Trophoblast cell (in vitro differentiated cells and primary cell): Measurements from ENCODE around the gene P2RX6.
"Not testable (repeated sequence)": the region's sequence is repeated elsewhere in the genome, so short reads cannot be mapped to it uniquely, and the experiment has no call there.

Experiments
- DNase-seq, 2 donors: peaks; one replicate each; pipeline ENCODE4 v3.0.0-alpha.2; 2016
- H2AFZ ChIP-seq: 2 replicates; pipeline ENCODE4 v1.6.1; 2013; ENCODE audit warnings: low read length, moderate library complexity, mild to moderate bottlenecking; ENCODE audit not compliant: insufficient read depth, poor library complexity
- H2AK5ac ChIP-seq: 2 replicates; pipeline ENCODE4 v1.6.1; 2013; ENCODE audit warnings: mild to moderate bottlenecking, low read length
- H2BK120ac ChIP-seq: 2 replicates; pipeline ENCODE4 v1.6.1; 2013; ENCODE audit warnings: low read length, mild to moderate bottlenecking, moderate library complexity; ENCODE audit not compliant: insufficient read depth, poor library complexity
- H2BK12ac ChIP-seq: 2 replicates; pipeline ENCODE4 v1.6.1; 2013; ENCODE audit warnings: mild to moderate bottlenecking, low read length, moderate library complexity
- H2BK5ac ChIP-seq: 2 replicates; pipeline ENCODE4 v1.6.1; 2013; ENCODE audit warnings: low read length, low read depth, moderate library complexity, mild to moderate bottlenecking; ENCODE audit not compliant: poor library complexity
- H3K14ac ChIP-seq: 2 replicates; pipeline ENCODE4 v1.6.1; 2013; ENCODE audit warnings: mild to moderate bottlenecking, low read length
- H3K18ac ChIP-seq: 2 replicates; pipeline ENCODE4 v1.6.1; 2013; ENCODE audit warnings: mild to moderate bottlenecking, low read length
- H3K23ac ChIP-seq: 2 replicates; pipeline ENCODE4 v1.6.1; 2013; ENCODE audit warnings: low read length
- H3K27ac ChIP-seq: 2 replicates; pipeline ENCODE4 v1.5.1; 2013; ENCODE audit warnings: low read depth, mild to moderate bottlenecking, inconsistent platforms, low read length, moderate library complexity
- H3K27me3 ChIP-seq: 2 replicates; pipeline ENCODE4 v1.6.1; 2013; ENCODE audit warnings: inconsistent platforms, mild to moderate bottlenecking, low read length, moderate library complexity; ENCODE audit not compliant: insufficient read depth
- H3K36me3 ChIP-seq, 2 experiments: 1 replicate in 1 of 2; 2 replicates in 1 of 2; pipeline ENCODE4 v1.6.1; 2013; ENCODE audit warnings: low read length in 2 of 2, mild to moderate bottlenecking in 2 of 2, moderate library complexity in 1 of 2; ENCODE audit not compliant: insufficient read depth in 2 of 2, control insufficient read depth in 1 of 2
- H3K4ac ChIP-seq: 2 replicates; pipeline ENCODE4 v1.6.1; 2013; ENCODE audit warnings: low read depth, mild to moderate bottlenecking, low read length, moderate library complexity
- H3K4me1 ChIP-seq, 2 experiments: 1 replicate in 1 of 2; 2 replicates in 1 of 2; pipeline ENCODE4 v1.6.1; 2013; ENCODE audit warnings: low read length in 2 of 2, mild to moderate bottlenecking in 2 of 2, moderate library complexity in 1 of 2; ENCODE audit not compliant: insufficient read depth in 2 of 2, control insufficient read depth in 1 of 2
- H3K4me2 ChIP-seq: 2 replicates; pipeline ENCODE4 v1.6.1; 2013; ENCODE audit warnings: inconsistent platforms, mild to moderate bottlenecking, low read length, moderate library complexity
- H3K4me3 ChIP-seq: 2 replicates; pipeline ENCODE4 v1.5.1; 2013; ENCODE audit warnings: mild to moderate bottlenecking, low read depth, low read length, inconsistent platforms
- H3K79me1 ChIP-seq: one replicate; pipeline ENCODE4 v1.6.1; 2013; ENCODE audit warnings: low read length
- H3K79me2 ChIP-seq: 2 replicates; pipeline ENCODE4 v1.6.1; 2013; ENCODE audit warnings: low read length, mild to moderate bottlenecking; ENCODE audit not compliant: control insufficient read depth, insufficient read depth, poor library complexity
- H3K9ac ChIP-seq: 2 replicates; pipeline ENCODE4 v1.6.1; 2013; ENCODE audit warnings: mild to moderate bottlenecking, low read length
- H3K9me3 ChIP-seq: 2 replicates; pipeline ENCODE4 v1.6.1; 2013; ENCODE audit warnings: low read depth, mild to moderate bottlenecking, control low read depth, inconsistent platforms, low read length; ENCODE audit not compliant: insufficient read depth
- H4K12ac ChIP-seq: 2 replicates; pipeline ENCODE4 v1.6.1; 2013; ENCODE audit warnings: low read depth, mild to moderate bottlenecking, low read length, moderate library complexity
- H4K8ac ChIP-seq: 2 replicates; pipeline ENCODE4 v1.6.1; 2013; ENCODE audit warnings: low read depth, mild to moderate bottlenecking, low read length, moderate library complexity
- H4K91ac ChIP-seq: one replicate; pipeline ENCODE4 v1.6.1; 2013; ENCODE audit warnings: low read depth, mild to moderate bottlenecking, low read length, moderate library complexity
- whole genome bisulfite sequencing: extraction: QIAGEN DNeasy Blood & Tissue Kit; methylation state at CpG from one replicate; pipeline ENCODE4 v1.1.7; 2013; ENCODE audit warnings: missing lambda C conversion rate; ENCODE audit not compliant: insufficient read length, insufficient coverage; ENCODE audit errors: extremely low coverage; 5-methylcytosine and 5-hydroxymethylcytosine counted together

The P2RX6 gene

DNA sequence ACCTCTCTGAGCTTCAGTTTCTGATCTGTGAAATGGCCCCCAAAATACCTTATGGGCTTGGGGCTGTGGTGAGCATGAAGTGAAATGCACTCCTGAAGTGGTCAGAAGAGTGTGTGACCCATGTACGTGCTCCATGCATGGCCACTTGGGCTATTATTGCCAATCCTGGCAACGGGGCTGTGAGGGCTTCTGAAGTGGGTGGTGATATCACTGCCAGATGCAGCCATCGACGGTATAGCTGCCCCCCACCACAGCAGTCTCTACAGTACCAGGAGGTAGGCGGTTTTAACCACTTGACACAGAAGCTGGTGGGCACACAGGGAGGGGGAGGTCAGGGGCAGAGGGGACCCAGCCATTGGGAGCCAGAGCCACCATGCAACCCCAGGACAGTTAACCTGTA lies 33.5 kb downstream of the P2RX6 start:
- not testable (repeated sequence) for H2BK5ac ChIP-seq, H4K91ac ChIP-seq, H2AFZ ChIP-seq, H3K18ac ChIP-seq, H3K9ac ChIP-seq, H4K8ac ChIP-seq, H3K9me3 ChIP-seq, DNase-seq, H3K27me3 ChIP-seq, H4K12ac ChIP-seq, H3K23ac ChIP-seq, H3K79me2 ChIP-seq, H2BK12ac ChIP-seq, H3K4ac ChIP-seq, H3K79me1 ChIP-seq, H3K4me3 ChIP-seq, H3K4me2 ChIP-seq, H2AK5ac ChIP-seq, H3K14ac ChIP-seq, H2BK120ac ChIP-seq, H3K36me3 ChIP-seq, H3K27ac ChIP-seq
- WGBS, result no CpG with 5 or more reads among the region's 5 CpGs
- H3K4me1 ChIP-seq, result peaks cover 9 to 13% of the 10 kb centered on the region in 2 experiments

DNA sequence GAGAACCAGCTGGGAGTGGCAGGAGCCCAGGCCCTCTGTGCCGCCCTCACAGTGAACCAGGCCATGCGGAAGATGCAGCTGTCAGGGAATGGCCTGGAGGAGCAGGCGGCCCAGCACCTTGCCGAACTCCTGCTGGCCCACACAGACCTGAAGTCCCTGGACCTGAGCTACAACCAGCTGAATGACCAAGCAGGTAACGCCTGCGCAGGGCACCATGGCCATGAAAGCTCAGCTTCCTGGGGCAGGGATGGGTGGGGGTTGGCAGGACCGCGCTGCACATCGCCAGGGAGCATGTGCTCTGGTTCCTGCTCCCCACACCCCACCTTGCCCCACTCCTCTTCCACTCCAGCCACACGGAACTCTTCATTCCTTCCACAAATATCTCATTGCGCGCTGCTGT lies 34.0 kb downstream of the P2RX6 start:
- H4K8ac ChIP-seq, H2AFZ ChIP-seq, H2BK120ac ChIP-seq, H3K79me2 ChIP-seq, H4K91ac ChIP-seq, H3K14ac ChIP-seq, H2AK5ac ChIP-seq, H4K12ac ChIP-seq, H3K27me3 ChIP-seq, DNase-seq, H3K23ac ChIP-seq, H3K4me3 ChIP-seq, H3K9me3 ChIP-seq, H3K9ac ChIP-seq, H3K4me2 ChIP-seq, H2BK12ac ChIP-seq, H3K27ac ChIP-seq, H3K18ac ChIP-seq, H3K36me3 ChIP-seq, H2BK5ac ChIP-seq, H3K4ac ChIP-seq, H3K79me1 ChIP-seq: not testable (repeated sequence)
- peaks cover 9 to 13% of the 10 kb centered on the region in 2 experiments for H3K4me1 ChIP-seq
- no CpG with 5 or more reads among the region's 12 CpGs for WGBS

DNA sequence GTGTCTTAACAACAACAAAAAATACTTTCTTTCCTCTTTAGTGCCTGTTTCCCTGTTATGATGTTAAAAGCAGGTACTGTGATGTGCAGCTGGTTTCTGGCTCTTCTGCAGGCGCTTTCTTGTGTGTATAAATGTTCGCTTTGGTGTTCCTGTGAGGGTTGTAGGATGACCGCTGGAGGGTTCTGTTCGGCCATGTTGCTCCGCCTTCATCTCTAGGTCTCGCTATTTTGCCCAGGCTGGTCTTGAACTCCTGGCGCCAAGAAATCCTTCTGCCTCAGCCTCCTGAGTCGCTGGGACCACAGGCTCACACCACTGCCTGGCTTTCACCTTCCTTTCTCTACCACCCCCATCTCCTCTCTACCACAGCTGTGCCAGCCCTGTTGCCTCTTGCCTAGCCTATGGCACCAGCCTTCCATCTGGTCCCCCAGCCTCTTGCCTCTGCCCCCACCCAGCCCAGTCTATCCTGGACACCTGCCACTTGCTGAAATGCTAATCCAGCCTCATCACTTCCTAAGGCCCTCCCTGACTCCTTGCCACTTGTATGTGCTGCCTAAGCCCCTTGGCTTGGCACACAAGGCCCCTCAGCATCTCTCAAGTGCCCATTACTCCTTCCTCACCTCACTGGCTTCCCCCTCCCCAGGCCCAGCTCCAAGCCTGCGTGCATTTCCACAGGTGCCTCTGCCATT lies 36.3 kb downstream of the P2RX6 start:
- no peak overlapping the region for H4K8ac ChIP-seq
- H3K23ac ChIP-seq, result no peak overlapping the region
- H3K18ac ChIP-seq, result no peak overlapping the region
- no peaks in the 10 kb centered on the region for H3K36me3 ChIP-seq
- H2AK5ac ChIP-seq, result no peak overlapping the region
- no peaks in the 10 kb centered on the region for H3K9me3 ChIP-seq
- no peak overlapping the region for H4K12ac ChIP-seq
- H2BK5ac ChIP-seq, result no peak overlapping the region
- H3K9ac ChIP-seq, result no peak overlapping the region
- no peaks in the 10 kb centered on the region for H3K79me1 ChIP-seq
- no peak overlapping the region for H3K4ac ChIP-seq
- no peak overlapping the region for H2BK12ac ChIP-seq
- H3K27me3 ChIP-seq, result no peaks in the 10 kb centered on the region
- no peak overlapping the region for H2AFZ ChIP-seq
- no peak overlapping the region for H2BK120ac ChIP-seq
- DNase-seq, result no peak
- H3K4me3 ChIP-seq, result no peak overlapping the region
- WGBS, result no CpG with 5 or more reads among the region's 9 CpGs
- H3K4me1 ChIP-seq, result peaks cover 4 to 7% of the 10 kb centered on the region in 2 experiments
- H3K4me2 ChIP-seq, result no peak overlapping the region
- no peak overlapping the region for H3K27ac ChIP-seq
- no peaks in the 10 kb centered on the region for H3K79me2 ChIP-seq
- H3K14ac ChIP-seq, result no peak overlapping the region
- no peak overlapping the region for H4K91ac ChIP-seq

DNA sequence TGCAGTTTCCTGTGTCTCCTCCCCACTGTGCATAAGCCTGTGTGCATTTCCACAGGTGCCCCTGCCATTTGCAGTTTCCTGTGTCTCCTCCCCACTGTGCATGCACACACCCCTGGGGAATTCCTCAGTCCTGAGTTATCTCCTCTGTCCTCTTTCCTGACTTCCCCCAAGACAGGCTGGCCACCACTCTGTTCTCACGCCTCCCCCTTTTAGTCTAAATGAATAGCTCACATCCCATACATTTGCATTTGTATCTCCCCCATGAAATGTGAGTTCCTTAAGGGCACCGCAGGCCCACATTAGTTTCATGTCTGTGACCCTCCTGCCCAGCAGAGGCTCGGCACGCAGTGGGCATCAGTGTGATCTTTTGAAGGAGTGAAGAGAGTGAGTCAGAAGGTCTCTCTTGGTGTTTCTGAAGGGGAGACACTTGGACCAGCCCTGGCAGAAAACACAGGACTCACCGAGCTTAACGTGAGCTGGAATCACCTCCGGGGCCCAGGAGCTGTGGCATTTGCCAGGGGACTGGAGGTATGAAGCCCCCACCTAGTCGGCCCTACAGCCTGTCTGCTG lies 37.0 kb downstream of the P2RX6 start:
- Histone ChIP-seq H4K12ac (no peak overlapping the region), H2BK5ac (no peak overlapping the region), H3K23ac (no peak overlapping the region), H3K4me1 (peaks cover 4 to 7% of the 10 kb centered on the region in 2 experiments), H3K4ac (no peak overlapping the region), H2AFZ (no peak overlapping the region), H3K4me2 (no peak overlapping the region), H3K4me3 (no peak overlapping the region), H3K9ac (no peak overlapping the region), H3K27ac (no peak overlapping the region), H2BK120ac (no peak overlapping the region), H3K79me1 (no peaks in the 10 kb centered on the region), H3K36me3 (no peaks in the 10 kb centered on the region), H3K9me3 (no peaks in the 10 kb centered on the region), H3K79me2 (no peaks in the 10 kb centered on the region), H3K14ac (no peak overlapping the region), H3K18ac (no peak overlapping the region), H4K8ac (no peak overlapping the region), H4K91ac (no peak overlapping the region), H3K27me3 (no peaks in the 10 kb centered on the region), H2AK5ac (no peak overlapping the region), H2BK12ac (no peak overlapping the region)
- no peak for DNase-seq
- WGBS, result no CpG with 5 or more reads among the region's 8 CpGs
